PC-9 (cell line): ENCODE results near the gene TBP. TPM values are rescaled to one million over a fixed set of nuclear protein-coding genes. Genes with fewer than 3 reads are reported as not detected.

ENCODE experiments used
- BruUV-seq: library from RNA; stranded (reverse); fragments of 400-500 nt; replicated peaks from 2 replicates; lab custom pipeline; 2021; lab: Mats Ljungman, UMichigan
- CTCF ChIA-PET: fragments of 300-600 bp; sonication (Branson Sonifier 250); formaldehyde crosslinking; loops from one replicate; lab custom pipeline; 2022; ENCODE audit warnings: antibody characterized with exemption; lab: Charles Lee
- POLR2A ChIA-PET: fragments of 300-600 bp; sonication (Branson Sonifier 250); formaldehyde crosslinking; loops from one replicate; lab custom pipeline; 2022; ENCODE audit warnings: antibody characterized with exemption; ENCODE audit not compliant: unreplicated experiment; lab: Charles Lee
- DNase-seq, 2 experiments: peaks; one replicate each; pipeline versions ENCODE4 v3.0.0 to v3.0.0-alpha.2; 2015 to 2022; ENCODE audit warnings: mixed read lengths in 1 of 2
- H2AFZ ChIP-seq: fragments of 200-600 bp; sonication (generic); 2 replicates; pipeline ENCODE4 v1.8.1; 2017; ENCODE audit warnings: antibody characterized with exemption
- H3F3A ChIP-seq: fragments of 200-600 bp; sonication (generic); 2 replicates; pipeline ENCODE4 v1.8.1; 2017; ENCODE audit warnings: antibody characterized with exemption, mild to moderate bottlenecking, low read depth; ENCODE audit not compliant: insufficient read depth
- H3K27ac ChIP-seq: fragments of 200-600 bp; sonication (generic); 2 replicates; pipeline ENCODE4 v1.6.1; 2016; ENCODE audit warnings: mixed run types
- H3K27me3 ChIP-seq: fragments of 200-600 bp; sonication (generic); 2 replicates; pipeline ENCODE4 v1.6.1; 2016; ENCODE audit warnings: low read depth, mixed run types; ENCODE audit not compliant: insufficient read depth
- H3K36me3 ChIP-seq: fragments of 200-600 bp; sonication (generic); 2 replicates; pipeline ENCODE4 v1.6.1; 2016; ENCODE audit warnings: low read depth, mixed run types
- H3K4me1 ChIP-seq: fragments of 200-600 bp; sonication (generic); replicated peaks from 2 replicates; pipeline ENCODE4 v1.6.1; 2016; ENCODE audit warnings: mixed run types; ENCODE audit not compliant: insufficient read depth
- H3K4me2 ChIP-seq: fragments of 200-600 bp; sonication (generic); 2 replicates; pipeline ENCODE4 v1.6.1; 2017; ENCODE audit warnings: mixed run types
- H3K4me3 ChIP-seq: fragments of 200-600 bp; sonication (generic); 2 replicates; pipeline ENCODE4 v1.6.1; 2016; ENCODE audit warnings: mixed run types
- H3K79me2 ChIP-seq: fragments of 200-600 bp; sonication (generic); 2 replicates; pipeline ENCODE4 v1.6.1; 2017; ENCODE audit warnings: low read depth, mixed run types
- H3K9me2 ChIP-seq: fragments of 200-600 bp; sonication (generic); 2 replicates; pipeline ENCODE4 v1.8.1; 2017; ENCODE audit warnings: mild to moderate bottlenecking; ENCODE audit not compliant: insufficient read depth
- H3K9me3 ChIP-seq: fragments of 200-600 bp; sonication (generic); 2 replicates; pipeline ENCODE4 v1.8.1; 2016; ENCODE audit warnings: low read depth; ENCODE audit not compliant: insufficient read depth
- H4K20me1 ChIP-seq: fragments of 200-600 bp; sonication (generic); 2 replicates; pipeline ENCODE4 v1.8.1; 2017; ENCODE audit not compliant: insufficient read depth
- CTCF ChIP-seq: fragments of 200-600 bp; sonication (generic); conservative IDR thresholded peaks from 2 replicates; pipeline ENCODE4 v1.6.1; 2017; ENCODE audit warnings: mixed run types, antibody characterized with exemption, mild to moderate bottlenecking, moderate library complexity
- EZH2 ChIP-seq: fragments of 200-600 bp; sonication (generic); IDR thresholded peaks from 2 replicates; pipeline ENCODE4 v1.8.0; 2017; ENCODE audit warnings: antibody characterized with exemption, low read depth
- intact Hi-C: fragments of 100-400 bp; cut with micrococcal nuclease; formaldehyde crosslinking; loops from one replicate; pipeline ENCODE4 v1.10.0; 2022; ENCODE audit not compliant: unreplicated experiment
- total RNA-seq: library from RNA; stranded (reverse); gene quantifications from 2 replicates; pipeline ENCODE4 v1.2.3, GENCODE V29; 2021

Gene TBP
- total RNA-seq, 1 experiment from 2014 or later, result 11.2 TPM

GRCh38 chr6:170553534-170554012, 596 bp upstream of the TBP start:
- H3F3A ChIP-seq, result peaks cover 11% of the 10 kb centered on the region; the same call in 1 of the 2 replicates
- DNase-seq, result peak in 1 of 2 experiments; percentile 53
- H3K4me2 ChIP-seq, result peak overlapping the region; percentile 95
- BruUV-seq, result no TSS peak
- no peaks in the 10 kb centered on the region for H3K9me3 ChIP-seq
- peak overlapping the region; percentile 85 for H3K27ac ChIP-seq
- peak overlapping the region; percentile 96 for H2AFZ ChIP-seq
- no peaks in the 10 kb centered on the region for H3K9me2 ChIP-seq
- POLR2A ChIA-PET, result no interaction called here
- no peak for TF ChIP-seq EZH2
- intact Hi-C loops, result loop anchor here (2.0 kb wide), 1 partner anchor 31 kb away; the partner anchor contains the start of gene PDCD2
- peaks cover 9% of the 10 kb centered on the region for H3K36me3 ChIP-seq
- H3K27me3 ChIP-seq, result no peaks in the 10 kb centered on the region
- H4K20me1 ChIP-seq, result peaks cover 43% of the 10 kb centered on the region
- peak overlapping the region; percentile 93 for H3K4me3 ChIP-seq
- CTCF ChIA-PET, result no interaction called here
- peaks cover 86% of the 10 kb centered on the region for H3K79me2 ChIP-seq
- peaks cover 37% of the 10 kb centered on the region for H3K4me1 ChIP-seq

- Histone ChIP-seq H3K4me3 (peak overlapping the region; percentile 93), H3K9me2 (no peaks in the 10 kb centered on the region), H3K4me2 (peak overlapping the region; percentile 95), H3F3A (peaks cover 5% of the 10 kb centered on the region; the same call in 1 of the 2 replicates), H3K36me3 (peaks cover 4% of the 10 kb centered on the region), H4K20me1 (peaks cover 31% of the 10 kb centered on the region), H3K9me3 (no peaks in the 10 kb centered on the region), H3K4me1 (peaks cover 36% of the 10 kb centered on the region), H2AFZ (peak overlapping the region; percentile 88), H3K27me3 (no peaks in the 10 kb centered on the region), H3K79me2 (peaks cover 75% of the 10 kb centered on the region), H3K27ac (peak overlapping the region; percentile 85)
- TF ChIP-seq EZH2 (no peak), CTCF (no peak)
- ChIA-PET POLR2A (no interaction called here), CTCF (no interaction called here)
- no TSS peak for BruUV-seq
- intact Hi-C loops, result loop anchor here (2.0 kb wide), 1 partner anchor 30 kb away; the partner anchor contains the start of gene PDCD2
- no peak for DNase-seq
Observed at GRCh38 chr6:170554796-170555137, 598 bp downstream of the TBP start.

- TF ChIP-seq CTCF (no peak), EZH2 (no peak)
- Histone ChIP-seq H3K4me1 (peaks cover 30% of the 10 kb centered on the region), H4K20me1 (peaks cover 26% of the 10 kb centered on the region), H3K79me2 (peaks cover 72% of the 10 kb centered on the region), H3K27me3 (no peaks in the 10 kb centered on the region), H3K9me2 (no peaks in the 10 kb centered on the region), H3K9me3 (no peaks in the 10 kb centered on the region), H3K27ac (no peak overlapping the region), H3K4me3 (peak overlapping the region; percentile 93), H3K4me2 (peak overlapping the region; percentile 95), H2AFZ (no peak overlapping the region), H3F3A (peaks cover 5% of the 10 kb centered on the region; the same call in 1 of the 2 replicates), H3K36me3 (peaks cover 7% of the 10 kb centered on the region; the same call in 1 of the 2 replicates)
- CTCF ChIA-PET, result no interaction called here
- POLR2A ChIA-PET, result no interaction called here
- DNase-seq, result no peak
- intact Hi-C loops, result loop anchor here (2.0 kb wide), 1 partner anchor 29 kb away; the partner anchor contains the start of gene PDCD2
- no TSS peak for BruUV-seq
Observed at GRCh38 chr6:170555305-170555704, 1.1 kb downstream of the TBP start.
